H1 (cell line): ENCODE data around the gene C11orf42. TPM values are rescaled to one million over a fixed set of nuclear protein-coding genes. Genes with fewer than 3 reads are reported as not detected.

Experiments used
- CTCF ChIA-PET: fragments of 300-600 bp; sonication (Branson Sonifier 250); formaldehyde crosslinking; loops from one replicate; lab custom pipeline; 2021; ENCODE audit not compliant: partially characterized antibody; lab: Charles Lee
- POLR2A ChIA-PET: fragments of 300-600 bp; sonication (Branson Sonifier 250); formaldehyde crosslinking; loops from one replicate; lab custom pipeline; 2021; ENCODE audit warnings: inconsistent platforms; ENCODE audit not compliant: partially characterized antibody; lab: Charles Lee
- DNase-seq, 2 experiments: peaks; one replicate each; pipeline versions ENCODE4 v3.0.0 to v3.0.0-alpha.2; 2010 to 2022; ENCODE audit warnings: low spot score in 2 of 2, low read depth in 1 of 2, mixed read lengths in 1 of 2
- FAIRE-seq: peaks from 2 replicates; lab custom pipeline; 2011; peaks lifted over from hg19 to GRCh38; lab: Jason Lieb, UNC
- H2AFZ ChIP-seq: 2 replicates; pipeline ENCODE4 v1.8.1; 2012; ENCODE audit warnings: low read length, inconsistent platforms
- H2AK5ac ChIP-seq: 2 replicates; pipeline ENCODE4 v1.6.1; 2013; ENCODE audit warnings: low read depth, low read length
- H2BK120ac ChIP-seq: replicated peaks from 2 replicates; pipeline ENCODE3; 2013; ENCODE audit warnings: low read depth, low read length, inconsistent platforms
- H2BK12ac ChIP-seq: 2 replicates; pipeline ENCODE4 v1.6.1; 2013; ENCODE audit warnings: low read depth, low read length
- H2BK15ac ChIP-seq: 2 replicates; pipeline ENCODE4 v1.6.1; 2013; ENCODE audit warnings: low read length
- H2BK20ac ChIP-seq: 2 replicates; pipeline ENCODE4 v1.6.1; 2013; ENCODE audit warnings: low read length
- H2BK5ac ChIP-seq: 2 replicates; pipeline ENCODE4 v1.6.1; 2013; ENCODE audit warnings: low read depth, low read length
- H3K14ac ChIP-seq: 2 replicates; pipeline ENCODE4 v1.6.1; 2013; ENCODE audit warnings: inconsistent platforms; ENCODE audit not compliant: insufficient read length
- H3K18ac ChIP-seq: 2 replicates; pipeline ENCODE4 v1.6.1; 2013; ENCODE audit warnings: low read length; ENCODE audit errors: extremely low read depth
- H3K23ac ChIP-seq: 2 replicates; pipeline ENCODE4 v1.6.1; 2013; ENCODE audit warnings: inconsistent platforms; ENCODE audit not compliant: insufficient read length
- H3K23me2 ChIP-seq: 2 replicates; pipeline ENCODE4 v1.6.1; 2013; ENCODE audit warnings: low read depth, low read length
- H3K27ac ChIP-seq: 2 replicates; pipeline ENCODE4 v1.6.1; 2011; ENCODE audit warnings: low read depth, low read length, inconsistent platforms
- H3K27me3 ChIP-seq, 4 experiments: replicated peaks in 1 of 4; 1 replicate in 1 of 4; 2 replicates in 3 of 4; pipeline versions ENCODE4 v1.6.1 to v1.8.1; 2011 to 2013; ENCODE audit warnings: low read length in 3 of 4, mild to moderate bottlenecking in 3 of 4, inconsistent platforms in 2 of 4, mixed read lengths in 2 of 4, moderate library complexity in 1 of 4; ENCODE audit not compliant: control insufficient read depth in 3 of 4, insufficient read depth in 3 of 4; ENCODE audit errors: extremely low read depth in 1 of 4
- H3K36me3 ChIP-seq, 4 experiments: 2 replicates each; pipeline versions ENCODE4 v1.6.1 to v1.8.1; 2011 to 2013; ENCODE audit warnings: mild to moderate bottlenecking in 4 of 4, low read length in 3 of 4, moderate library complexity in 2 of 4, control low read depth in 1 of 4, inconsistent platforms in 1 of 4; ENCODE audit not compliant: insufficient read depth in 4 of 4, control insufficient read depth in 2 of 4
- H3K4ac ChIP-seq: replicated peaks from 2 replicates; pipeline ENCODE3; 2013; ENCODE audit warnings: low read length, low read depth, mixed read lengths, inconsistent platforms; ENCODE audit not compliant: insufficient read length
- H3K4me1 ChIP-seq, 4 experiments: replicated peaks in 1 of 4; 1 replicate in 1 of 4; 2 replicates in 3 of 4; pipeline versions ENCODE4 v1.6.1 to v1.8.1; 2011 to 2013; ENCODE audit warnings: low read length in 3 of 4, inconsistent platforms in 2 of 4, mixed read lengths in 1 of 4; ENCODE audit not compliant: insufficient read depth in 4 of 4, control insufficient read depth in 3 of 4
- H3K4me2 ChIP-seq, 2 experiments: 2 replicates each; pipeline versions ENCODE4 v1.6.1 to v1.8.1; 2011 to 2013; ENCODE audit warnings: low read depth in 2 of 2, low read length in 2 of 2, control low read depth in 1 of 2, inconsistent platforms in 1 of 2, mild to moderate bottlenecking in 1 of 2; ENCODE audit not compliant: insufficient read depth in 1 of 2
- H3K4me3 ChIP-seq, 4 experiments: fragments of 200-600, 300-600 bp in 1 of 4; sonication (generic), shearing (Covaris generic), sonication (Bioruptor Twin) in 1 of 4; 2 replicates each; pipeline versions ENCODE4 v1.5.1 to v1.8.1; 2011 to 2016; ENCODE audit warnings: low read length in 4 of 4, low read depth in 3 of 4, control low read depth in 2 of 4, inconsistent platforms in 2 of 4, mild to moderate bottlenecking in 2 of 4, mixed read lengths in 1 of 4, moderate library complexity in 1 of 4; ENCODE audit not compliant: insufficient read depth in 2 of 4; ENCODE audit errors: extremely low read depth in 1 of 4
- H3K56ac ChIP-seq: replicated peaks from 2 replicates; pipeline ENCODE3; 2013; ENCODE audit warnings: low read depth, mild to moderate bottlenecking, mixed read lengths, low read length, inconsistent platforms; ENCODE audit not compliant: insufficient read length
- H3K79me1 ChIP-seq: 2 replicates; pipeline ENCODE4 v1.6.1; 2013; ENCODE audit warnings: low read depth, low read length, control low read depth
- H3K79me2 ChIP-seq, 2 experiments: 2 replicates each; pipeline versions ENCODE4 v1.6.1 to v1.8.1; 2012 to 2013; ENCODE audit warnings: low read length in 2 of 2, mild to moderate bottlenecking in 2 of 2, inconsistent platforms in 1 of 2; ENCODE audit not compliant: insufficient read depth in 2 of 2, control insufficient read depth in 1 of 2
- H3K9ac ChIP-seq, 4 experiments: replicated peaks in 1 of 4; 1 replicate in 1 of 4; 2 replicates in 3 of 4; pipeline versions ENCODE4 v1.6.1 to v1.8.1; 2011 to 2013; ENCODE audit warnings: low read depth in 3 of 4, low read length in 3 of 4, control low read depth in 2 of 4, mild to moderate bottlenecking in 2 of 4, moderate library complexity in 2 of 4, inconsistent platforms in 1 of 4; ENCODE audit errors: extremely low read depth in 1 of 4
- H3K9me3 ChIP-seq, 2 experiments: 2 replicates each; pipeline versions ENCODE4 v1.6.1 to v1.8.1; 2012 to 2013; ENCODE audit warnings: mild to moderate bottlenecking in 2 of 2, moderate library complexity in 2 of 2, control low read depth in 1 of 2, inconsistent platforms in 1 of 2, low read depth in 1 of 2, low read length in 1 of 2, mixed read lengths in 1 of 2; ENCODE audit not compliant: insufficient read depth in 2 of 2
- H4K20me1 ChIP-seq, 2 experiments: replicated peaks in 1 of 2; 2 replicates each; pipeline versions ENCODE3 to v1.8.1; 2011 to 2013; ENCODE audit warnings: inconsistent platforms in 2 of 2, low read length in 2 of 2, mild to moderate bottlenecking in 1 of 2; ENCODE audit not compliant: insufficient read depth in 2 of 2, control insufficient read depth in 1 of 2
- H4K5ac ChIP-seq: 2 replicates; pipeline ENCODE4 v1.6.1; 2013; ENCODE audit warnings: low read length, low read depth, mixed read lengths, inconsistent platforms; ENCODE audit not compliant: insufficient read length
- H4K8ac ChIP-seq: 2 replicates; pipeline ENCODE4 v1.8.0; 2013; ENCODE audit warnings: mild to moderate bottlenecking, moderate library complexity, low read length, inconsistent platforms; ENCODE audit not compliant: insufficient read depth; ENCODE audit errors: extremely low read depth
- H4K91ac ChIP-seq: replicated peaks from 2 replicates; pipeline ENCODE3; 2013; ENCODE audit warnings: low read length, mixed read lengths, inconsistent platforms; ENCODE audit not compliant: insufficient read length
- BRCA1 ChIP-seq: IDR thresholded peaks from 2 replicates; pipeline ENCODE4 v1.6.1; 2012; ENCODE audit warnings: low read depth, low read length, improper control_type of control experiment
- SP2 ChIP-seq: IDR thresholded peaks from 2 replicates; pipeline ENCODE4 v1.6.1; 2012; ENCODE audit warnings: mild to moderate bottlenecking, low read length, inconsistent platforms
- WGBS, 2 experiments: shearing (Covaris generic) in 1 of 2; methylation state at CpG; one replicate each; pipeline versions ENCODE4 v1.1.6 to v1.1.7; 2013 to 2015; ENCODE audit warnings: low lambda C conversion rate in 2 of 2, mixed read lengths in 2 of 2, inconsistent platforms in 1 of 2, low coverage in 1 of 2, missing lambda C conversion rate in 1 of 2; ENCODE audit not compliant: insufficient replicate concordance in 2 of 2, insufficient coverage in 1 of 2, insufficient read length in 1 of 2; ENCODE audit errors: extremely low coverage in 1 of 2, missing lambda C conversion rate in 1 of 2; 5-methylcytosine and 5-hydroxymethylcytosine counted together
- polyA plus RNA-seq, 7 experiments: library from polyadenylated mRNA; depleted of rRNA in 3 of 7; stranded (reverse) in 5 of 7; unstranded in 2 of 7; fragments of >200 nt in 5 of 7; fragments of 200-250 nt in 2 of 7; gene quantifications; 1 replicate in 5 of 7; 2 replicates in 1 of 7; 4 replicates in 1 of 7; pipeline versions ENCODE4 v1.2.1 to v1.2.3, GENCODE V29; 2011 to 2013; ENCODE audit warnings: missing spikeins in 2 of 7, mixed read lengths in 2 of 7
- total RNA-seq: library from RNA; stranded (reverse); fragmentation: NEBNext Ultra II Directional; extraction: Animal tissue kit (Norgen Biotek cat#: 25700); gene quantifications from 2 replicates; pipeline ENCODE4 v1.2.1, GENCODE V29; 2021

C11orf42 gene
- total and polyA plus RNA-seq, 2 of the 8 experiments (the other 6 are each of a cell fraction or from before 2014, with no cell fraction given): not detected

GRCh38 chr11:6251990-6252473, 46.7 kb downstream of the C11orf42 start:
- Histone ChIP-seq H3K4me2 (no peak overlapping the region), H3K9me3 (no peaks in the 10 kb centered on the region), H3K27ac (no peak overlapping the region), H3K27me3 (peaks cover 0 to 7% (median 1%) of the 10 kb centered on the region in 4 experiments; a peak in 2 of 7 replicates), H2BK12ac (no peak overlapping the region), H4K8ac (no peak overlapping the region), H2BK20ac (no peak overlapping the region), H4K5ac (no peak overlapping the region), H3K56ac (no peak overlapping the region), H3K79me1 (no peaks in the 10 kb centered on the region), H2BK120ac (no peak overlapping the region), H2BK15ac (no peak overlapping the region), H3K4me1 (no peaks in the 10 kb centered on the region), H3K79me2 (no peaks in the 10 kb centered on the region), H3K4ac (no peak overlapping the region), H2AFZ (0 out of 2 replicates have a peak overlapping the region, but pooled peaks have one; percentile 0), H4K20me1 (no peaks in the 10 kb centered on the region), H3K23ac (no peak overlapping the region), H4K91ac (no peak overlapping the region), H2BK5ac (no peak overlapping the region), H2AK5ac (no peak overlapping the region), H3K4me3 (no peak overlapping the region), H3K9ac (no peak overlapping the region), H3K18ac (no peak overlapping the region), H3K14ac (no peak overlapping the region), H3K23me2 (no peaks in the 10 kb centered on the region), H3K36me3 (no peaks in the 10 kb centered on the region)
- CTCF ChIA-PET: interaction anchor here (0.6 to 14.4 kb wide), 36 partner anchors 10 to 476 kb away, joined by 3 to 166 read pairs (median 9); partner anchors contain the start of genes C11orf42, CAVIN3, CCKBR and CNGA4
- TF ChIP-seq BRCA1 (no peak), SP2 (no peak)
- FAIRE-seq: no peak
- POLR2A ChIA-PET: interaction anchor here (1.3 to 1.5 kb wide), 3 partner anchors 46 to 65 kb away, joined by 3 read pairs; no protein-coding TSS in a partner anchor
- 90% methylated on average over 6 of the region's 6 CpGs; no CpG with 5 or more reads in 1 of the 2 experiments for WGBS, 2 experiments
- DNase-seq: no peak
